Osteocyte (in vitro differentiated cells): ENCODE results near the gene SUPT20H. TPM values are rescaled to one million over a fixed set of nuclear protein-coding genes. Genes with fewer than 3 reads are reported as not detected.

Experiments used
- DNase-seq: peaks from one replicate; pipeline ENCODE4 v3.0.0; 2021; ENCODE audit warnings: mixed read lengths; ENCODE audit not compliant: unreplicated experiment; ENCODE audit errors: extremely low spot score
- H3K27ac Mint-ChIP-seq: one replicate; pipeline ENCODE4 v1.8.0; 2021; ENCODE audit warnings: mild to moderate bottlenecking, mixed read lengths; ENCODE audit not compliant: unreplicated experiment
- H3K27me3 Mint-ChIP-seq: one replicate; pipeline ENCODE4 v1.8.0; 2021; ENCODE audit warnings: mixed read lengths; ENCODE audit not compliant: unreplicated experiment
- H3K36me3 Mint-ChIP-seq: one replicate; pipeline ENCODE4 v1.8.0; 2021; ENCODE audit warnings: mixed read lengths; ENCODE audit not compliant: unreplicated experiment
- H3K4me1 Mint-ChIP-seq: one replicate; pipeline ENCODE4 v1.8.0; 2021; ENCODE audit warnings: mixed read lengths; ENCODE audit not compliant: unreplicated experiment
- H3K4me3 Mint-ChIP-seq: one replicate; pipeline ENCODE4 v1.8.0; 2021; ENCODE audit warnings: mild to moderate bottlenecking, moderate library complexity, mixed read lengths; ENCODE audit not compliant: unreplicated experiment
- H3K9me3 Mint-ChIP-seq: one replicate; pipeline ENCODE4 v1.8.0; 2021; ENCODE audit warnings: mixed read lengths; ENCODE audit not compliant: unreplicated experiment
- total RNA-seq: library from RNA; stranded (reverse); gene quantifications from 2 replicates; pipeline ENCODE4 v1.2.1, GENCODE V29; 2021
- TF ChIP-seq, protein P1 (sequence below): fragments of 200-600 bp; sonication (generic); IDR thresholded peaks from 2 replicates; pipeline ENCODE4 v1.5.0; 2021; ENCODE audit warnings: antibody characterized with exemption, mild to moderate bottlenecking, moderate library complexity

Gene SUPT20H
- total RNA-seq, 1 donor from 2014 or later, result 65.4 TPM

DNA sequence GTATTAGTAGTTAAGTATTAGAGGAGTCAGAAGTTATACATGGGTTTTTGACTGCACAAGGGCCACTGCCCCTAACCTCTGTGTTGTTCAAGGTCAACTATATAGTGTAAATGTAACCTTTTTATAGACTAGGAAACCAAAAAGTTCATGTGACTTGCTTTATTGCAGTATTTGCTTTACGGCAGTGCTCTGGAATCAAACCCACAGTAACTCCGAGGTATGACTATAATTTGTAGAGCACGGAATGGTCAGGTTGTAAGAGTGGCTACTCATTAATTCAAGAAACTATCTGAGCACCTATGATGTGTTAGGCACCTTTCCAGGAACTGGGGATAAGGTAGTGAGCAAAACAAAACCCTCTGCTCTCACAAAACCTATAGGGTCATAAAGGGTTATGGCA, 22.2 kb downstream of the SUPT20H start:
- TF ChIP-seq, protein P1, sequence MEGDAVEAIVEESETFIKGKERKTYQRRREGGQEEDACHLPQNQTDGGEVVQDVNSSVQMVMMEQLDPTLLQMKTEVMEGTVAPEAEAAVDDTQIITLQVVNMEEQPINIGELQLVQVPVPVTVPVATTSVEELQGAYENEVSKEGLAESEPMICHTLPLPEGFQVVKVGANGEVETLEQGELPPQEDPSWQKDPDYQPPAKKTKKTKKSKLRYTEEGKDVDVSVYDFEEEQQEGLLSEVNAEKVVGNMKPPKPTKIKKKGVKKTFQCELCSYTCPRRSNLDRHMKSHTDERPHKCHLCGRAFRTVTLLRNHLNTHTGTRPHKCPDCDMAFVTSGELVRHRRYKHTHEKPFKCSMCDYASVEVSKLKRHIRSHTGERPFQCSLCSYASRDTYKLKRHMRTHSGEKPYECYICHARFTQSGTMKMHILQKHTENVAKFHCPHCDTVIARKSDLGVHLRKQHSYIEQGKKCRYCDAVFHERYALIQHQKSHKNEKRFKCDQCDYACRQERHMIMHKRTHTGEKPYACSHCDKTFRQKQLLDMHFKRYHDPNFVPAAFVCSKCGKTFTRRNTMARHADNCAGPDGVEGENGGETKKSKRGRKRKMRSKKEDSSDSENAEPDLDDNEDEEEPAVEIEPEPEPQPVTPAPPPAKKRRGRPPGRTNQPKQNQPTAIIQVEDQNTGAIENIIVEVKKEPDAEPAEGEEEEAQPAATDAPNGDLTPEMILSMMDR, result no peak
- no peak overlapping the region for H3K27ac Mint-ChIP-seq
- no peaks in the 10 kb centered on the region for H3K27me3 Mint-ChIP-seq
- no peaks in the 10 kb centered on the region for H3K4me1 Mint-ChIP-seq
- DNase-seq, result no peak
- peaks cover 62% of the 10 kb centered on the region for H3K36me3 Mint-ChIP-seq
- H3K4me3 Mint-ChIP-seq, result no peak overlapping the region
- no peaks in the 10 kb centered on the region for H3K9me3 Mint-ChIP-seq

DNA sequence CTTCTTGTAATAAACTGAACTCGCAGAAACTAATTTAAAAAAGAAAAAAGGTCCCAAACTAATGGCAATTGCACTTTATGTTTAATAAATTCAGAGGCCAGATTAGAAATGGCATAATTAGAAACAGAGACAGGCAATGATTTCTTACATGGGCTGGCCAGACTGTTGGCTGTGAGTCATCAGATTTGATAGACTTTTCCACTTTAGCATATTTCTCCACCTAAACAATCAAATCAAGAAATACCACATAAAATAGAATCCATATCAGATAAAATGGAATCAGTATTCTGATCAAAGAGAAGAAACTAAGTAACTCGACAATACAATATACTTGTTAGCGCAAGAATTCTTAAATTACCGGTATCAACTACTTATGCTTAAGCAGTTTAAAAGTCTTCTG, 29.9 kb downstream of the SUPT20H start:
- Mint-ChIP-seq H3K27me3 (no peaks in the 10 kb centered on the region), H3K4me1 (no peaks in the 10 kb centered on the region), H3K9me3 (no peaks in the 10 kb centered on the region), H3K27ac (no peak overlapping the region), H3K36me3 (peaks cover 40% of the 10 kb centered on the region), H3K4me3 (no peak overlapping the region)
- TF ChIP-seq, protein P1, result no peak
- DNase-seq, result no peak

DNA sequence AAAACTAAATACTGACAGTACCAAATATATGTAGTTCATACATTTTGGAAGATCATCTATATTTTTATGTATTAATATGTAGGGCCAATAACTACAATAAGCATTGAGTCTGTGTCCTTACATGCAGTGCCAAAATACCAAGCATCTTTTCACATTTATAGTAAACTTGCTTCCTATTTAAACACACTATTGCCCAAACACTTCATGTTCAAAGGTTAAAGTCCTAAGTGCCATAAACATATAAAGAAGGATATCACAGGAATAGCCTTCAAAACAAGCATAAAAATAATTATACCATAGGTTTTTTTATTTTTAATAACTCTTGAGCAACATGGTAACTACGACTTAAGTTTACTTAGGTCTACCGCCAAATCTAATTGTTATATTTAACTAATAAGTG, 31.8 kb downstream of the SUPT20H start:
- H3K27ac Mint-ChIP-seq, result no peak overlapping the region
- no peak for DNase-seq
- H3K9me3 Mint-ChIP-seq, result no peaks in the 10 kb centered on the region
- peaks cover 36% of the 10 kb centered on the region for H3K36me3 Mint-ChIP-seq
- H3K4me1 Mint-ChIP-seq, result no peaks in the 10 kb centered on the region
- H3K4me3 Mint-ChIP-seq, result no peak overlapping the region
- H3K27me3 Mint-ChIP-seq, result no peaks in the 10 kb centered on the region
- TF ChIP-seq, protein P1, result no peak

DNA sequence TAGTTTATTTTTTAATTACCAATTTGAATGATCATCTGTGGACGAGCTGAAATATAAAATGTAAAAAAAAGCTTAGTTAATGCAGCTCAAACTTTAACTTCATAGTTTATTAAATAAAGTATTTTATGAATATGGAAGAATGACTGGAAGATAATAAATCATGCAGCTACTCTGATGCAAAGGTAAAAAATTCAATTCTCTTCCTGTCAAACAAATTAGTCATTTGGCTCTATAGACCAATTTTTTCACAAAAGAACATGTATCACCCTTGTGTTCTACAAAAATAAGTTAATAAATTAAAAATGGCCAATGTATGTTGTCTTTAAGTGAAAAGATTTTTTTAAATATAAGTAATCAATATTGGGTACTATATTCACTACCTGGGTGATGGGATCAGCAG, 32.7 kb downstream of the SUPT20H start:
- DNase-seq, result no peak
- Mint-ChIP-seq H3K4me1 (no peaks in the 10 kb centered on the region), H3K4me3 (no peak overlapping the region), H3K36me3 (peaks cover 35% of the 10 kb centered on the region), H3K27me3 (no peaks in the 10 kb centered on the region), H3K9me3 (no peaks in the 10 kb centered on the region), H3K27ac (no peak overlapping the region)
- TF ChIP-seq, protein P1, result no peak

DNA sequence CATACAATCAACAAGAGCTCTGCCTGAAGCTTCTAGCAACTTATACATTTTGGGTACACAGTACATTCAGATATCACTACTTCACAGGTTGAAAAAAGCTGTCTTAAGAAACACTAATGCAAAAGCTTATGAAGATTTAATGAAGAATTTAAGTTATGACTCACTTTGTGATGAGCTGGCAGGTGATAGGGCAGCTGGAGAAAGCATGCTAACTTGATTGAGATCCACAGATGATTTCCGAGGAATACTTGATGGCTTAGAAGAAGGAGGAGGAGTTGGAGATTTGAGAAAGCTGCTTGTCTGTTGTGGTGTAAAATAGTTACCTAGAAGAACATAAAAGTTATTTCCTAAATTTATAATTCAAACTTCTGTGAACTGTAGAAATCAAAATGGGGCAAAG, 35.6 kb downstream of the SUPT20H start:
- no peak for DNase-seq

More for the DNA sequence above, 35.6 kb downstream of the SUPT20H start:
- Mint-ChIP-seq H3K9me3 (no peaks in the 10 kb centered on the region), H3K27me3 (no peaks in the 10 kb centered on the region), H3K27ac (no peak overlapping the region), H3K4me3 (no peak overlapping the region), H3K4me1 (no peaks in the 10 kb centered on the region), H3K36me3 (peaks cover 43% of the 10 kb centered on the region)
- TF ChIP-seq, protein P1, result no peak
